Measurements from ENCODE around the gene UMODL1.

GRCh38 chr21:42144221-42144620 is 73.1 kb downstream of the UMODL1 start:
- no peak for TF ChIP-seq ZFP3 (CRISPR knock-in tag; IDR thresholded peaks at IDR 0.05)
- no peak for TF ChIP-seq OSR1 (CRISPR knock-in tag; IDR thresholded peaks at IDR 0.05)
- no peak for TF ChIP-seq PATZ1 (CRISPR knock-in tag; IDR thresholded peaks at IDR 0.05; ENCODE audit: borderline replicate concordance)
- no peak for TF ChIP-seq RARB (CRISPR knock-in tag; IDR thresholded peaks at IDR 0.05)
- TF ChIP-seq POU6F1 (CRISPR knock-in tag; IDR thresholded peaks at IDR 0.05; ENCODE audit: borderline replicate concordance, low read depth) = no peak
- TF ChIP-seq CSDC2 (CRISPR knock-in tag; IDR thresholded peaks at IDR 0.05) = no peak
